Measurements from ENCODE around the gene HSPA1A.
"Not testable (repeated sequence)": the region's sequence is repeated elsewhere in the genome, so short reads cannot be mapped to it uniquely, and the experiment has no call there.

The HSPA1A gene

GRCh38 chr6:31811645-31812044 lies 3.7 kb upstream of the HSPA1A start:
- no peak for DNase-seq

- no peak for DNase-seq
Measured at GRCh38 chr6:31813465-31813849, 1.9 kb upstream of the HSPA1A start.

GRCh38 chr6:31814677-31815024 lies 692 bp upstream of the HSPA1A start:
- peak; percentile 80 for DNase-seq

GRCh38 chr6:31817133-31817928 lies 2.0 kb downstream of the HSPA1A start:
- DNase-seq = not testable (repeated sequence)

- DNase-seq = not testable (repeated sequence)
Measured at GRCh38 chr6:31817929-31818511, 2.7 kb downstream of the HSPA1A start.

GRCh38 chr6:31819871-31820299 lies 4.5 kb downstream of the HSPA1A start:
- DNase-seq = no peak

GRCh38 chr6:31820399-31820798 lies 5.1 kb downstream of the HSPA1A start:
- DNase-seq = not testable (repeated sequence)

GRCh38 chr6:31821301-31822035 lies 6.1 kb downstream of the HSPA1A start:
- DNase-seq = no peak

GRCh38 chr6:31822036-31822821 lies 6.9 kb downstream of the HSPA1A start:
- peak; percentile 32 for DNase-seq

GRCh38 chr6:31823592-31824196 lies 8.4 kb downstream of the HSPA1A start:
- DNase-seq = peak; percentile 33

GRCh38 chr6:31825553-31825952 lies 10.2 kb downstream of the HSPA1A start:
- no peak for DNase-seq

- DNase-seq = peak; percentile 76
Measured at GRCh38 chr6:31826793-31827285, 11.5 kb downstream of the HSPA1A start.

- peak; percentile 99 for DNase-seq
Measured at GRCh38 chr6:31827286-31828079, 12.1 kb downstream of the HSPA1A start, which contains the start of gene HSPA1B. HSPA1B (plus strand) TSS chr6:31827738; CDS start chr6:31827951, 213 bp downstream.

- DNase-seq = peak; percentile 25
Measured at GRCh38 chr6:31829633-31830283, 14.4 kb downstream of the HSPA1A start.

GRCh38 chr6:31830886-31831335 lies 15.6 kb downstream of the HSPA1A start:
- DNase-seq = no peak

- no peak for DNase-seq
Measured at GRCh38 chr6:31831350-31832215, 16.2 kb downstream of the HSPA1A start.

- peak; percentile 67 for DNase-seq
Measured at GRCh38 chr6:31834367-31835250, 19.3 kb downstream of the HSPA1A start.

- DNase-seq = no peak
Measured at GRCh38 chr6:31836047-31836473, 20.7 kb downstream of the HSPA1A start.
